Stimulated activated CD4-positive, alpha-beta T cell treated with anti-CD3 and anti-CD28 coated beads, TNF-alpha, amount 100 ng/mL, for 48 hours (primary cell): Measurements from ENCODE around the gene SNX9.
A peak's percentile ranks its signal among the peaks of the same experiment; 100 is the strongest.
"Not testable (repeated sequence)": the region's sequence is repeated elsewhere in the genome, so short reads cannot be mapped to it uniquely, and the experiment has no call there.

ENCODE experiments used
- DNase-seq, 3 donors: peaks; one replicate each; pipeline ENCODE4 v3.0.0-alpha.2; 2020; ENCODE audit warnings: low read depth in 3 of 3

Gene SNX9

GRCh38 chr6:157927011-157927410 is 104.0 kb downstream of the SNX9 start:
- DNase-seq, result no peak

- no peak for DNase-seq
Observed at GRCh38 chr6:157928428-157928827, 105.4 kb downstream of the SNX9 start.

- DNase-seq, result no peak
Observed at GRCh38 chr6:157929076-157929475, 106.0 kb downstream of the SNX9 start.

- no peak for DNase-seq
Observed at GRCh38 chr6:157929765-157930319, 106.8 kb downstream of the SNX9 start.

GRCh38 chr6:157935786-157936185 is 112.7 kb downstream of the SNX9 start:
- DNase-seq, result no peak

GRCh38 chr6:157937318-157937717 is 114.3 kb downstream of the SNX9 start:
- DNase-seq, result no peak

GRCh38 chr6:157937916-157938315 is 114.9 kb downstream of the SNX9 start:
- no peak for DNase-seq

- DNase-seq, result peak; percentile 44 to 74 (median 74)
Observed at GRCh38 chr6:157940375-157941036, 117.5 kb downstream of the SNX9 start.

GRCh38 chr6:157941101-157941863 is 118.2 kb downstream of the SNX9 start:
- DNase-seq, result no peak

GRCh38 chr6:157942351-157942750 is 119.3 kb downstream of the SNX9 start:
- DNase-seq, result no peak

- DNase-seq, result no peak
Observed at GRCh38 chr6:157943249-157943963, 120.4 kb downstream of the SNX9 start.

GRCh38 chr6:157943964-157944283 is 120.9 kb downstream of the SNX9 start:
- no peak for DNase-seq

GRCh38 chr6:157944983-157945931 is 122.2 kb downstream of the SNX9 start:
- DNase-seq, result peak; percentile 43 to 55 (median 51)

- no peak for DNase-seq
Observed at GRCh38 chr6:157946053-157946617, 123.1 kb downstream of the SNX9 start.

GRCh38 chr6:157946865-157947532 is 124.0 kb downstream of the SNX9 start:
- DNase-seq, result no peak

- not testable (repeated sequence) for DNase-seq
Observed at GRCh38 chr6:157950899-157951298, 127.9 kb downstream of the SNX9 start.

GRCh38 chr6:157951828-157952227 is 128.8 kb downstream of the SNX9 start:
- DNase-seq, result no peak

- no peak for DNase-seq
Observed at GRCh38 chr6:157952861-157953351, 129.9 kb downstream of the SNX9 start.

GRCh38 chr6:157953580-157954091 is 130.6 kb downstream of the SNX9 start:
- DNase-seq, result no peak
